Activated naive CD4-positive, alpha-beta T cell treated with anti-CD3 and anti-CD28 coated beads for 36 hours (primary cell): ENCODE data around the gene C19orf12. TPM values are rescaled to one million over a fixed set of nuclear protein-coding genes. Genes with fewer than 3 reads are reported as not detected.

ENCODE experiments used
- CTCF ChIA-PET: fragments of 350-600 bp; sonication (Branson Sonifier 250); formaldehyde crosslinking; loops from one replicate; lab custom pipeline; 2021; ENCODE audit warnings: antibody characterized with exemption; lab: Charles Lee
- DNase-seq: peaks from one replicate; pipeline ENCODE4 v3.0.0-alpha.2; 2020
- H3K27ac Mint-ChIP-seq: one replicate; pipeline ENCODE4 v1.8.0; 2021; ENCODE audit warnings: mild to moderate bottlenecking, mixed read lengths
- H3K27me3 Mint-ChIP-seq: one replicate; pipeline ENCODE4 v1.8.0; 2021; ENCODE audit warnings: low read depth, mixed read lengths
- H3K36me3 Mint-ChIP-seq: one replicate; pipeline ENCODE4 v1.8.0; 2021; ENCODE audit warnings: low read depth, mixed read lengths
- H3K4me1 Mint-ChIP-seq: one replicate; pipeline ENCODE4 v1.8.0; 2021; ENCODE audit warnings: low read depth, mixed read lengths
- H3K4me3 Mint-ChIP-seq: one replicate; pipeline ENCODE4 v1.8.0; 2021; ENCODE audit warnings: mild to moderate bottlenecking, moderate library complexity, mixed read lengths
- H3K9me3 Mint-ChIP-seq: one replicate; pipeline ENCODE4 v1.8.0; 2021; ENCODE audit warnings: mixed read lengths
- intact Hi-C: fragments of 100-400 bp; cut with micrococcal nuclease; formaldehyde crosslinking; loops from one replicate; pipeline ENCODE4 v1.15.1; 2023
- total RNA-seq, 2 experiments: library from RNA; stranded (reverse); gene quantifications; one replicate each; pipeline ENCODE4 v1.2.3, GENCODE V29; 2021

C19orf12 gene
- total RNA-seq, 2 experiments from 2014 or later, result 21.6 to 24.3 TPM

- Mint-ChIP-seq H3K4me1 (peaks cover 60% of the 10 kb centered on the region), H3K4me3 (peak overlapping the region; percentile 51), H3K27ac (peak overlapping the region; percentile 91), H3K36me3 (peaks cover 10% of the 10 kb centered on the region), H3K9me3 (no peaks in the 10 kb centered on the region), H3K27me3 (no peaks in the 10 kb centered on the region)
- no peak for DNase-seq
- intact Hi-C loops, result loop anchor here (1.0 to 2.0 kb wide), 2 partner anchors 8 to 15 kb away; partner anchors contain the start of gene PLEKHF1
- CTCF ChIA-PET, result interaction anchor here (1.0 to 3.4 kb wide), 6 partner anchors 8 to 69 kb away, joined by 3 to 18 read pairs (median 8); no protein-coding TSS in a partner anchor
Observed at GRCh38 chr19:29679598-29680210, 35.4 kb downstream of the C19orf12 start.

- Mint-ChIP-seq H3K4me3 (no peak overlapping the region), H3K27ac (no peak overlapping the region), H3K4me1 (peaks cover 64% of the 10 kb centered on the region), H3K27me3 (no peaks in the 10 kb centered on the region), H3K9me3 (no peaks in the 10 kb centered on the region), H3K36me3 (peaks cover 15% of the 10 kb centered on the region)
- CTCF ChIA-PET, result interaction anchor here (0.6 to 3.4 kb wide), 6 partner anchors 11 to 72 kb away, joined by 3 to 18 read pairs (median 6); partner anchors contain the start of genes PLEKHF1 and POP4
- intact Hi-C loops, result no loop called here
- DNase-seq, result no peak
Observed at GRCh38 chr19:29678484-29679106, 36.5 kb downstream of the C19orf12 start.

GRCh38 chr19:29677001-29677817, 37.9 kb downstream of the C19orf12 start:
- intact Hi-C loops, result no loop called here
- no peaks in the 10 kb centered on the region for H3K9me3 Mint-ChIP-seq
- peaks cover 77% of the 10 kb centered on the region for H3K4me1 Mint-ChIP-seq
- H3K27ac Mint-ChIP-seq, result peak overlapping the region; percentile 67
- no peaks in the 10 kb centered on the region for H3K27me3 Mint-ChIP-seq
- no peak for DNase-seq
- CTCF ChIA-PET, result interaction anchor here (0.6 to 3.4 kb wide), 4 partner anchors 9 to 67 kb away, joined by 3 to 18 read pairs (median 5); no protein-coding TSS in a partner anchor
- H3K4me3 Mint-ChIP-seq, result no peak overlapping the region
- peaks cover 23% of the 10 kb centered on the region for H3K36me3 Mint-ChIP-seq

GRCh38 chr19:29676586-29676985, 38.5 kb downstream of the C19orf12 start:
- no peak overlapping the region for H3K4me3 Mint-ChIP-seq
- no peak for DNase-seq
- intact Hi-C loops, result no loop called here
- H3K4me1 Mint-ChIP-seq, result peaks cover 82% of the 10 kb centered on the region
- H3K27me3 Mint-ChIP-seq, result no peaks in the 10 kb centered on the region
- CTCF ChIA-PET, result interaction anchor here (0.6 to 3.4 kb wide), 3 partner anchors 10 to 66 kb away, joined by 3 to 18 read pairs (median 3); no protein-coding TSS in a partner anchor
- H3K9me3 Mint-ChIP-seq, result no peaks in the 10 kb centered on the region
- H3K27ac Mint-ChIP-seq, result peak overlapping the region; percentile 67
- peaks cover 23% of the 10 kb centered on the region for H3K36me3 Mint-ChIP-seq

- Mint-ChIP-seq H3K4me1 (peaks cover 82% of the 10 kb centered on the region), H3K36me3 (peaks cover 30% of the 10 kb centered on the region), H3K27ac (peak overlapping the region; percentile 67), H3K4me3 (no peak overlapping the region), H3K27me3 (no peaks in the 10 kb centered on the region), H3K9me3 (no peaks in the 10 kb centered on the region)
- CTCF ChIA-PET, result interaction anchor here (1.0 kb wide), 1 partner anchor 15 kb away, joined by 3 read pairs; no protein-coding TSS in a partner anchor
- intact Hi-C loops, result no loop called here
- DNase-seq, result no peak
Observed at GRCh38 chr19:29675650-29676186, 39.3 kb downstream of the C19orf12 start.

GRCh38 chr19:29675120-29675649, 39.9 kb downstream of the C19orf12 start:
- DNase-seq, result no peak
- Mint-ChIP-seq H3K27ac (peak overlapping the region; percentile 67), H3K36me3 (peaks cover 35% of the 10 kb centered on the region), H3K27me3 (no peaks in the 10 kb centered on the region), H3K9me3 (no peaks in the 10 kb centered on the region), H3K4me3 (no peak overlapping the region), H3K4me1 (peaks cover 82% of the 10 kb centered on the region)
- CTCF ChIA-PET, result no interaction called here
- intact Hi-C loops, result no loop called here

- no peak for DNase-seq
- H3K4me3 Mint-ChIP-seq, result no peak overlapping the region
- no peak overlapping the region for H3K27ac Mint-ChIP-seq
- H3K9me3 Mint-ChIP-seq, result no peaks in the 10 kb centered on the region
- peaks cover 41% of the 10 kb centered on the region for H3K36me3 Mint-ChIP-seq
- intact Hi-C loops, result loop anchor here (5.0 kb wide), 1 partner anchor 268 kb away; the partner anchor contains the start of gene URI1
- no peaks in the 10 kb centered on the region for H3K27me3 Mint-ChIP-seq
- CTCF ChIA-PET, result interaction anchor here (3.7 to 3.9 kb wide), 2 partner anchors 17 to 64 kb away, joined by 22 to 34 read pairs; no protein-coding TSS in a partner anchor
- peaks cover 83% of the 10 kb centered on the region for H3K4me1 Mint-ChIP-seq
Observed at GRCh38 chr19:29674374-29675119, 40.5 kb downstream of the C19orf12 start.

- peaks cover 41% of the 10 kb centered on the region for H3K36me3 Mint-ChIP-seq
- CTCF ChIA-PET, result interaction anchor here (0.6 to 3.9 kb wide), 7 partner anchors 11 to 409 kb away, joined by 3 to 34 read pairs (median 7); no protein-coding TSS in a partner anchor
- peak overlapping the region; percentile 69 for H3K4me3 Mint-ChIP-seq
- intact Hi-C loops, result loop anchor here (1.0 to 5.0 kb wide), 4 partner anchors 8 to 269 kb away; partner anchors contain the start of genes PLEKHF1 and URI1
- H3K27ac Mint-ChIP-seq, result peak overlapping the region; percentile 96
- H3K27me3 Mint-ChIP-seq, result no peaks in the 10 kb centered on the region
- no peaks in the 10 kb centered on the region for H3K9me3 Mint-ChIP-seq
- H3K4me1 Mint-ChIP-seq, result peaks cover 90% of the 10 kb centered on the region
- no peak for DNase-seq
Observed at GRCh38 chr19:29673451-29674371, 41.4 kb downstream of the C19orf12 start.

GRCh38 chr19:29672933-29673336, 42.1 kb downstream of the C19orf12 start:
- CTCF ChIA-PET, result interaction anchor here (0.6 to 3.9 kb wide), 9 partner anchors 10 to 409 kb away, joined by 3 to 34 read pairs (median 6); no protein-coding TSS in a partner anchor
- intact Hi-C loops, result loop anchor here (1.0 to 5.0 kb wide), 5 partner anchors 8 to 269 kb away; partner anchors contain the start of genes C19orf12, PLEKHF1 and URI1
- Mint-ChIP-seq H3K36me3 (peaks cover 44% of the 10 kb centered on the region), H3K4me1 (peaks cover 92% of the 10 kb centered on the region), H3K4me3 (peak overlapping the region; percentile 69), H3K9me3 (no peaks in the 10 kb centered on the region), H3K27ac (peak overlapping the region; percentile 96), H3K27me3 (no peaks in the 10 kb centered on the region)
- peak; percentile 93 for DNase-seq
